Keratinocyte (primary cell): ENCODE data around the gene FGF19. TPM values are rescaled to one million over a fixed set of nuclear protein-coding genes. Genes with fewer than 3 reads are reported as not detected.
"Not testable (repeated sequence)": the region's sequence is repeated elsewhere in the genome, so short reads cannot be mapped to it uniquely, and the experiment has no call there.

ENCODE experiments used
- DNase-seq: peaks from one replicate; pipeline ENCODE4 v3.0.0-alpha.2; 2011; ENCODE audit warnings: low read depth, missing footprints, low spot score
- FAIRE-seq: peaks from 2 replicates; lab custom pipeline; 2011; peaks lifted over from hg19 to GRCh38; lab: Jason Lieb, UNC
- H2AFZ ChIP-seq: 2 replicates; pipeline ENCODE4 v1.6.0; 2012; ENCODE audit warnings: low read length, control low read depth, inconsistent platforms; ENCODE audit not compliant: control insufficient read depth
- H3K27ac ChIP-seq: 2 replicates; pipeline ENCODE4 v1.5.1; 2011; ENCODE audit warnings: low read length; ENCODE audit not compliant: control insufficient read depth, insufficient read depth
- H3K27me3 ChIP-seq: 3 replicates; pipeline ENCODE4 v1.6.0; 2011; ENCODE audit warnings: low read length; ENCODE audit not compliant: control insufficient read depth, insufficient read depth; ENCODE audit errors: extremely low read depth
- H3K36me3 ChIP-seq, 2 experiments: 2 replicates in 1 of 2; 3 replicates in 1 of 2; pipeline ENCODE4 v1.5.1; 2011; ENCODE audit warnings: low read length in 2 of 2, mild to moderate bottlenecking in 1 of 2; ENCODE audit not compliant: control insufficient read depth in 2 of 2, insufficient read depth in 2 of 2; ENCODE audit errors: extremely low read depth in 1 of 2
- H3K4me1 ChIP-seq: 3 replicates; pipeline ENCODE4 v1.5.1; 2011; ENCODE audit warnings: low read length; ENCODE audit not compliant: control insufficient read depth, insufficient read depth; ENCODE audit errors: extremely low read depth
- H3K4me2 ChIP-seq: 3 replicates; pipeline ENCODE4 v1.6.0; 2011; ENCODE audit warnings: low read depth, low read length; ENCODE audit not compliant: control insufficient read depth, insufficient read depth; ENCODE audit errors: extremely low read depth
- H3K4me3 ChIP-seq, 3 experiments: fragments of 200-600 bp in 1 of 3; sonication (generic) in 1 of 3; 2 replicates in 2 of 3; 3 replicates in 1 of 3; pipeline ENCODE4 v1.5.1; 2011 to 2016; ENCODE audit warnings: low read length in 3 of 3, mild to moderate bottlenecking in 3 of 3, control low read depth in 2 of 3, inconsistent platforms in 1 of 3, low read depth in 1 of 3, mixed read lengths in 1 of 3, mixed run types in 1 of 3, moderate library complexity in 1 of 3; ENCODE audit not compliant: control insufficient read depth in 2 of 3, insufficient read depth in 2 of 3; ENCODE audit errors: extremely low read depth in 1 of 3
- H3K79me2 ChIP-seq: 2 replicates; pipeline ENCODE4 v1.6.0; 2012; ENCODE audit warnings: low read length; ENCODE audit not compliant: control insufficient read depth, insufficient read depth
- H3K9ac ChIP-seq: 3 replicates; pipeline ENCODE4 v1.6.0; 2011; ENCODE audit warnings: low read length; ENCODE audit not compliant: control insufficient read depth, insufficient read depth; ENCODE audit errors: extremely low read depth
- H3K9me1 ChIP-seq: 3 replicates; pipeline ENCODE4 v1.6.0; 2011; ENCODE audit warnings: low read length; ENCODE audit not compliant: control insufficient read depth, insufficient read depth; ENCODE audit errors: extremely low read depth
- H3K9me3 ChIP-seq: 2 replicates; pipeline ENCODE4 v1.5.1; 2012; ENCODE audit warnings: low read depth, low read length; ENCODE audit not compliant: control insufficient read depth
- H4K20me1 ChIP-seq: 3 replicates; pipeline ENCODE4 v1.6.0; 2011; ENCODE audit warnings: low read length; ENCODE audit not compliant: control insufficient read depth, insufficient read depth; ENCODE audit errors: extremely low read depth
- CTCF ChIP-seq, 3 experiments: IDR thresholded peaks in 1 of 3; conservative IDR thresholded peaks in 1 of 3; optimal IDR thresholded peaks in 1 of 3; 2 replicates in 2 of 3; 3 replicates in 1 of 3; pipeline versions ENCODE3 to v1.5.1; 2011; ENCODE audit warnings: low read length in 3 of 3, mild to moderate bottlenecking in 3 of 3, moderate library complexity in 2 of 3, control low read depth in 1 of 3, inconsistent platforms in 1 of 3; ENCODE audit not compliant: insufficient read depth in 2 of 3; ENCODE audit errors: extremely low read depth in 1 of 3
- EZH2 ChIP-seq: IDR thresholded peaks from one replicate; pipeline ENCODE4 v1.6.1; 2012; ENCODE audit warnings: inconsistent platforms, mild to moderate bottlenecking, low read length, moderate library complexity
- dilution Hi-C: fragments of 300-500 bp; cut with MboI; formaldehyde crosslinking; loops from one replicate; pipeline ENCODE4 v1.7.0; 2020; ENCODE audit warnings: low sequenced_read_pairs; ENCODE audit not compliant: extremely low pct_ligation_motif_present
- polyA plus RNA-seq, 5 experiments: library from polyadenylated mRNA; depleted of rRNA in 3 of 5; stranded (reverse) in 3 of 5; stranded (forward) in 1 of 5; unstranded in 1 of 5; fragments of >200 nt; gene quantifications; 1 replicate in 1 of 5; 2 replicates in 3 of 5; 3 replicates in 1 of 5; pipeline versions ENCODE4 v1.2.1 to v1.2.3, GENCODE V29; 2011 to 2012; ENCODE audit warnings: missing spikeins in 2 of 5, low read depth in 1 of 5, low replicate concordance in 1 of 5

The FGF19 gene
- polyA plus RNA-seq, 1 donor (not counting 4 experiments of a cell fraction or from before 2014, with no cell fraction given) = 0.08 TPM

DNA sequence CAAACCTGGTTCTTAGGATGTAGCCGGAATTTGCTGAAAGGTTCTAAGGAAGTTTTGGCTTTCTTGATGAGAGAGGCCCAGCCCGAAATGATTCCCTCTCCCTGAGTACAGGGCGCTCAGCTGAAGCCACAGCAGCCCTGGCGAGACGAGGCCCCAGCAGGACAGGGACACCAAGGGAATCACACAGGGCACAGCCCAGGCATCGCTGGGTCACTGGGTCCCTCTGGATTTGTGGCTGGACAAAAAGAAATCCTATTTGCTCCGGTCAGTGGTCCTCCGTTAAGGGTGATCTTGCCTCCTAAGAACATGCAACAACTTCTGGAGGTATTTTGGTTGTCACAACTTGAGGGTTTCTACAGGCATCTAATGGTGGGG, 6.4 kb downstream of the FGF19 start:
- TF ChIP-seq EZH2 = no peak
- no peak for TF ChIP-seq CTCF (optimal IDR thresholded peaks at IDR 0.05 in 1 of 3, IDR thresholded peaks at IDR 0.05 in 1 of 3, conservative IDR thresholded peaks at IDR 0.05 in 1 of 3; ENCODE audit: extremely low read depth in 1 of 3, insufficient read depth in 2 of 3, low read length in 3 of 3)
- H3K9me1 ChIP-seq = no peaks in the 10 kb centered on the region

DNA sequence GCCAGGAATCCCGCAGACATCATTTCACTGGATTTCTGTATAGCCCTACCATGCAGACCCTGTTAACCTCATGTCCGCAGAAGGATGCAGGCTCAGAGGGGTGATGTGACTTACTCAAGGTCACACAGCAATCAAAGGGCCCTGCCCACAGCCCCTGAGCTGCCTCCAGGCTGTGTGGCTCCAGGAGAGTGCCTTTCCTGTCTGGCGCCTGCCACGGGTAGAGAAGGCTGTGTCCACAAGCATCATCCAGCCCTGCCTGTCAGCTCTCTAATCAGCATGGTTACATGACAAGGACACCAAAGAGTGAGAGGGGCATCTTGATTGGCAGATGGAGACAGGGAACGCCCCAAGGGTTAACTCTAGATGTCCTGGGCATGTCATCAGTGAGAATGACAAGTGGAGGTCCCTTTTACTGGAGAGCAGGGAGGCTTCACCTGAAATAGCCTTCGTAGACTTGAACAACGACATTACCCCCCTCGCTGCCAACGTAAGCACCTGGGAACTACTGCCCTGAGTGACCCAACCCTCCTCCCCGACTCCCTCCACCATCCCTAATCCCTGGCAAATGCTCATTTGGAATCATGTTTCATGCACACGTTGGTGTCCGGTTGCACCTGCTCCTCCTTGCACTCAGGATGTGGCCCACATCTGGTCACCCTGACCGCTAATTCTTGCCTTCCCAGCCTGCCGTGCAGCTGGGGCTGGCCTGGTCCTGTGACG, 6.9 kb downstream of the FGF19 start:
- Histone ChIP-seq H3K4me3 (no peak overlapping the region), H3K79me2 (no peaks in the 10 kb centered on the region), H3K27ac (no peak overlapping the region), H3K9me1 (no peaks in the 10 kb centered on the region), H4K20me1 (no peaks in the 10 kb centered on the region), H2AFZ (no peak overlapping the region), H3K9ac (no peak overlapping the region), H3K36me3 (no peaks in the 10 kb centered on the region), H3K4me2 (no peak overlapping the region), H3K9me3 (no peaks in the 10 kb centered on the region), H3K27me3 (peaks cover 28% of the 10 kb centered on the region), H3K4me1 (no peaks in the 10 kb centered on the region)
- TF ChIP-seq EZH2 = no peak
- no peak for TF ChIP-seq CTCF (optimal IDR thresholded peaks at IDR 0.05 in 1 of 3, IDR thresholded peaks at IDR 0.05 in 1 of 3, conservative IDR thresholded peaks at IDR 0.05 in 1 of 3; ENCODE audit: extremely low read depth in 1 of 3, insufficient read depth in 2 of 3, low read length in 3 of 3)
- dilution Hi-C loops = no loop called here
- FAIRE-seq (no peak), DNase-seq (no peak)

More for the DNA sequence above, 6.4 kb downstream of the FGF19 start:
- H3K27me3 ChIP-seq = peaks cover 34% of the 10 kb centered on the region
- H4K20me1 ChIP-seq = no peaks in the 10 kb centered on the region
- no peak overlapping the region for H3K4me2 ChIP-seq
- no peak for DNase-seq
- dilution Hi-C loops = no loop called here
- no peak overlapping the region for H2AFZ ChIP-seq
- no peak overlapping the region for H3K27ac ChIP-seq
- FAIRE-seq = no peak
- H3K36me3 ChIP-seq = no peaks in the 10 kb centered on the region
- no peaks in the 10 kb centered on the region for H3K4me1 ChIP-seq
- no peaks in the 10 kb centered on the region for H3K9me3 ChIP-seq
- no peaks in the 10 kb centered on the region for H3K79me2 ChIP-seq
- no peak overlapping the region for H3K9ac ChIP-seq
- no peak overlapping the region for H3K4me3 ChIP-seq

- H3K9me3 ChIP-seq, H3K4me3 ChIP-seq, dilution Hi-C loops, H3K9ac ChIP-seq, H3K9me1 ChIP-seq, H3K79me2 ChIP-seq, H3K4me2 ChIP-seq, H4K20me1 ChIP-seq, H2AFZ ChIP-seq, H3K36me3 ChIP-seq, FAIRE-seq, H3K4me1 ChIP-seq, H3K27ac ChIP-seq, DNase-seq: not testable (repeated sequence)
- H3K27me3 ChIP-seq = peaks cover 19% of the 10 kb centered on the region
Observed at GRCh38 chr11:69695995-69696394, 7.8 kb downstream of the FGF19 start.
